HG03060 (cell line): ENCODE results near the gene RBMS1.

ENCODE experiments used
- ATAC-seq: cut with Tn5 transposase; IDR thresholded peaks from one replicate; pipeline ENCODE4 v1.9.1; 2021; ENCODE audit warnings: low read depth, moderate number of reproducible peaks; ENCODE audit not compliant: unreplicated experiment

RBMS1 gene

DNA sequence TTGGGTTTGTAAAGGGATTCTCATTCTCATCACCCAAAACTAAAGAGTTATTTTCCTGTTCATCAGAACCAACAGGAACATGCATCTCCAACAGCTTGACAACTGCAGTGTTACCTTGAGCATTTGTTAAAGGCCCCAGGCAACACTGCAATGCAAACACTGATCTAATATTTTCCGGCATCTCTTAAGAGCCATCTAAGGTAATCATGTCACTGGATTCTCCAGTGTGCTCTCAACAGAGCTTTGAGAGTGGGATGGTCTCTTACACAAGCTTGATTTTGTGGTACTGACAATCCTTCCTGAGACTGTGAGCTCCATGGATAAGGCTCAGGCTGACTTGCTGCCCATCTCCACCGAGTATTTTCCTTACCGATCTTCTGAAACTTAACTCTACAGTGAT, 203.0 kb downstream of the RBMS1 start:
- ATAC-seq = no peak

DNA sequence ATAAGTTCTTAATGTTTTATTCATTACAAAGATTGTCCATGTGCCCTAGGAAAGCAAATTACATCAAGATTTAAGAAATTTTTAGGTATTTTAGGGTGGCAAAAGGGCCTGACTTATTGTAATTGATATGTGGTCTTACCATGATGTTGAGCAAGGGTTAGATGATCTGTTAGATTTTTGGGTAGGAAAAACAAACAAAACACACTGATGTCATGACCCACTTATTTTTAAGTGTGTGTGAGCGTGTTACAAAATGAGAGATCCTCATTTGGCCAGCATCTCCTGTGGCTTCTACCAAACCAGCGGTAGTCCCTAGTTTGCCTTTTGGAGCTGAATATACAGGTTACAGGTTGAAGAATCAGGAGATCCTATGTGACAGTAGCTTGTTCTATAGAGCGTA, 203.8 kb downstream of the RBMS1 start:
- no peak for ATAC-seq

DNA sequence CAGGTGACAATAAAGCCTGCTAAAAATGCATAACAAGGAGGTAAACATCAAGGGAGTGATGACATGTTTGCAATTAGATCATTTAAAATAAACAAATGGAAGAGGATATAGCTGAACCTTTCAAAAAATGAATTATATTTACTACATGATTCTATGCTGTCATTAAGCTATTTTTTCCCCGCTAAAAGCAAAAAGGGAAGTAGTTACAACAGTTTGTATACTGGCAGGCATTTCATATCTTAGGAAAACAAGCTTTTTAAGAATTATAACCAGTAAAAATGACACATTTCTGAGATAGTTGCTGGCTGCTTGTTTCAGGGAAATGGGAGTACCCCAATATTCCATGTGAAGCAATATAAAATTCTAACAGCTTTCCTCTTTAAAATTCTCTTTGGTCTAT, 204.5 kb downstream of the RBMS1 start:
- ATAC-seq = no peak

DNA sequence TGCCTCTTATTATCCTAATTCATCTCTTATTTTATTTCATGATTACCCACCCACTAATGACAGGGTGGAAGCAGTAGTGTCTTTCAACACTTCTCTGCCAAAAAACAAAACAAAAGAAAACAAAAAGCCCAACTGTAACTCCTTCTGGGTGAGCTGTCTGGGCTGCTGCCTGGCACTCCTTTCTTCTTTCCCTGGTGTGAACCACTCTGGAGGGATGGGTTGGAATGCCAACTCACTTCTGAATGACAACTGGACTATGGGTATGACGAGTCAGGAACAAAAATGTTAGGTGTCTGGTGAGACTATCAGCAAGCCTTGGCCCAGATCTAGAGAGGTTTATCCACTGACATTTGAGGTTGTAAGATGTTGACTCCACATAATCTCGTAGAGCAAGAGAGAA, 205.3 kb downstream of the RBMS1 start:
- ATAC-seq = no peak

DNA sequence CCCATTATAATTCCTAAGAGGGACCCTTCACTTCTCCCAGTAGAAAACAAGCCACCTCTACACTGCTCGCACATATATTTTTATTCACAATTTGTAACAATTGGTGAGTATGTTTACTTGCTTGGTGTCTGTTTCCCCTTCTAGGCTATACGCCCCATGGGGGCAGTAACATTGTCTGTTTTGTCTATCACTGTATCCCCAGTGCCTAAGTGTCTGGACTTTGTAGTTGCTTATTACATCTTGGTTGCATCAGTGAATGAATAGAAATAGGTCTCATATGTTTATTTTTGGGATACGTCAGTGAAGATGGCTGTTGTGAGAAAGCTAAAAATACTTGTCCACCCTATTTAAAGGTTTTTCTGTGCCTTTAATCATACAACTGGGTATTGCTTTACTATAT, 206.1 kb downstream of the RBMS1 start:
- ATAC-seq = no peak

DNA sequence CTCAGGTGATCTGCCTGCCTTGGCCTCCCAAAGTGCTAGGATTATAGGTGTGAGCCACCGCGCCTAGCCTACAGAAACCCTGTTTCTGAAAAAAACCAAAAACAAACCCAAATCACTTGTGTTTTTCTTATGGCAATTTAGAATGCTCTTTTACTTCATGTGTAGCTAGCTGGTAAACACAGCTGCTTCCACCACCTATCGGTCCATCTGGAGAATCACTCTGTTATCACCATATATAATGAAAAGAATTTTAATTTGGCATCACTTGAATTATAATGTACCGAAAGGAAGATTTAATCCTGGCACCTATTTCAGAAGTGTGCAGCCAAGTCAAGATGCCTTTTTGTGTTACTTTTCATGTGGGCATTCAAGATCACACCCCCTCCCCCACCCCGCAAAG, 207.1 kb downstream of the RBMS1 start:
- no peak for ATAC-seq

DNA sequence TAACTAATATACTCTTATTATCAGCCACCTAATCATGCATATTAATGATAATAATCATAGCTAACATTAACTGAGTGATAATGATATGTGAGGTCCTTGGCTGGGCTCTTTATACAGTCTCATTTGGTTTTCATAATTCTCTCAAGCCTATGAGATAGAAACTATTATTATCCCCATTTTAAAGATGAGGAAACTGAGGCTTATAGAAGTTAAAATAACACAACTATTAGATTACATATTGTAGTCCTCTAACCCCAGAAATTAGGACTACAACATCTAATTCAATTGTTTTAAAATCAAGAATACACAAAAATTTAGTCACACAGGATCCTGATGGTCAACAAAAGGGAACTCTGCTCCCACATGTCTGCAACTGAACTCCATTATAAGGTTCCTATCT, 209.9 kb downstream of the RBMS1 start:
- no peak for ATAC-seq

DNA sequence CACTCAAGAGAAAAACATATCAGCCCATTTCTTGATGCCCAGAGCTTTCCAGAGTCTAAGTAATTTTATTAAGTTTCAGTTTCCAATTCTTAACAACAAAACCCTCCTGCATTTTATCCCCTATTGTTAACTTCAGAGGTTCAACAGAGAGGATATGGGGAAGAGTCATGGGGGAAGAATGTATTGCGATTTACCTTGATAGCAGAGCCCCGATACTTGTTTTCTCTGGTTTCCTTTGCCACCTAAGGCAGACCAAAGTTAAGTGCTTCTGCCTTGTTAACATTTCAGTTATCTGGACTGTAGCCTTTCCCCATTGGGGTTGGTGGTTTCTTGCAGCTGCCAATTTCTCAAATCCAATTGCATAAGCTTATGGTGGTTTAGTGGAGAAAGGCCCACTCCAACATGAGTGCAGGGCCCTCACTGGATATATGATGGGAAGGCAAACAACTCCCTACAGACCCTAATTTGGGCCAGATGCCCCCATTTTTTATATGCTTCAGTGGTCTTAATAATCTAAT, 211.5 kb downstream of the RBMS1 start:
- no peak for ATAC-seq

DNA sequence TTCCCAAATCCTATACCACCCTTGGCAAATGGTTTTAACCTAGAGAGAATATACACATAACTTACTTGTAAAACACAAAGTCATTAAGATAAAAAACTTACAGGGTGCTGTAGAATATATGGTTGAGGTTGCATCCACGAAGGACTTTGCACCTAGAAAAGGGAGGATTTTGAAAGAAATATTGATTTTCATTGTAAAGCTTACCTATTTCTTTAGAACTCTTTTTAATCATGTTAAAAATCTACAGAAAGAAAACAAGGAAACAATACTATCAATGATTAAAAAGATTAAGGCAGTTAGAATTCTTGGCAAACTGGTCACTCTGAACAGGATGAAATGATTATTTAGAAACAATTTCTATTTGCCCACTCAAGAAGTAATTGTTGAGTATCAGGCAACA, 212.4 kb downstream of the RBMS1 start:
- no peak for ATAC-seq

DNA sequence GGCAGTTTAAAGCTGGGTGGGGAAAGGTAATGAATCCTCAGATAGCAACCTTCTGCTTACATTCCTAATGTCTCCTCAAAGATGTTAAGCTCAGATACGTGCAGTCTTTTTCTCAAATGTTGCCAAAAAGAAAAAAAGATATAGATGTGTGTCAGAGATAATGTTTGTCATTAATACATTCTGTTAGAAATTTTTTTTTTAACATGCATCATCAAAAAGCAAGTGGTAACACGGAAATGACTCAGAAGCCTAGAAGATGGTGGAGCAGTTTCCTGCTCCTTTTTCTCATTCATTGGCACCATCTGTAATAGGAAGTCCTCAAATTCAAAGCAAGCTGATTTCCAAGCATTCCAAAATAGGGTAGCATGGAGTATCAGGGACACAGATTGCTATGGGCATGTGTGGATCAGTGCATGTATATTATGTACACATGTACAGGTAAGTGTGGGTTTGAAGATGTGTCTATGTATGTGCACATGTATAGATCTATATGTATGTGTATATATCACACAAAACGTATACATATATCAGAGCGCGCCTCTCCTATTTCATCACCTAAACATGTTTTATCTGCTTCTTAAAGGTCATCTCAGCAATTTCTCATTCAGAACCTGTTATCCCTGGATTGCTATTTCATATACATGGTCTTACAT, 213.7 kb downstream of the RBMS1 start:
- ATAC-seq = no peak

DNA sequence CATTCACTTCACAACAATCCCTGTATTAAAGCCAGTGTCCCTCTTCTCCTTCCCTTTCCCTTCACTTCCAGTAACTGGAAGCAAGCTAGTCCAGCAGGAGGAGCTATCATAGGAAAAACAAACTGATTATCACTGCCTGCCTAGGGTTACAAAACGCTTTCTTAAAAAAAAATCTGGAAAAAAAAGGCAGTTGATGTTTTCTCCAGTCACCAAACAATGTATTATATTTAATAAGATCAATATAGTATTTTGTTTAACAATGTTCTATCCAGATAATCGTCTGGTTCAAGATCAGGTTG, 214.8 kb downstream of the RBMS1 start:
- ATAC-seq = no peak

DNA sequence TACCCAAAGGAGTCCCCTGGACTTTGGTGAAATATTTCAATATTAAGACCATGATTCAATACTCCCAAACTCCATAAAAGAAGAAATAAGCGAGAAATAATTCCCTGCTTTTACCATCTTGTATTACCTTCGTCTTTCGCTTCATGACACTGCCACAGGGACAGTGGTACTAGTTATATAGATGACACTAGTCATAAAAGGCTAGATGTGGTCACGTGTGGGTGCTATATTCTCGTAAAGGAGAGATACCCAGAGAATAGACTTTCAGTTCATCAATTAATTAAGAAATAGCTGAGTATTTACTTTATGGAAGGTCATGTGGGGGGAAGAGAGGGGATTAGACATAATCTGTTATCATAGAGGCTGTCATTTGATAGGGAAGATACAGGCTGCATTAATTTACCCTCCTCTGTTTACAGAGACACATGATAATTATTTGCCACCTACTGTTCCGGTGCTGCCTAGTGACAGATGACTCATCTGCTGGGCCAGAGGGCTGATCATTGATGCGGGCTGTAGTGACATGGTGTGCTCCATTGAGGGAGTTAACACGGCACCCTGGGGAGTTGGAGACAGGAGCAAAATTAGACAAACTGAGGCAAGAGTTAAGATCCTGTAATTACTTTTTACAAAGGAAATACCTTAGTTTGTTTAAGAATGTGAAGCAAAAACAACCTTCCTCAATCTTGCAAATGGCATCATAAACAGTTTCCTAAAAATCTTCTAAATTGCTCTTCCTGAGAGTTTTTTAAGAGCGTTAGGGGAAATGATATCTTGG, 215.3 kb downstream of the RBMS1 start:
- peak; percentile 76 for ATAC-seq

DNA sequence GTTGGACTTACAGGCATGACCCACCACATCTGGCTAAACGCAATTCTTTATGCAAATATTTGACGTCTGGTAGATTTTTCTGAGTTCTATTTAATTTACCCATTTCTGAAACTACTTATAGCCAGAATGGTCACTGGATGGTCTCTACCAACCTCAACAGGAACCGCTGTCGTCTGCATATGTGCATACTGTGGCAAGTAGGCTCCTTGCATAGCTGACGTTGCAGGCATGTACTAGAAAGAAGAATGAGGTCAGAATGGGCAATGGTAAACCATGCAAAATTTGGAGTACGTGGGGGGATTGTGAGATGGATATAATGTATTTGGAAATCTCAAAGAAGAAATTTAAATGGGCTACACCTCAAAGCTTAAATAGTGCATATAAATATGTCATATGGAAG, 216.5 kb downstream of the RBMS1 start:
- no peak for ATAC-seq

DNA sequence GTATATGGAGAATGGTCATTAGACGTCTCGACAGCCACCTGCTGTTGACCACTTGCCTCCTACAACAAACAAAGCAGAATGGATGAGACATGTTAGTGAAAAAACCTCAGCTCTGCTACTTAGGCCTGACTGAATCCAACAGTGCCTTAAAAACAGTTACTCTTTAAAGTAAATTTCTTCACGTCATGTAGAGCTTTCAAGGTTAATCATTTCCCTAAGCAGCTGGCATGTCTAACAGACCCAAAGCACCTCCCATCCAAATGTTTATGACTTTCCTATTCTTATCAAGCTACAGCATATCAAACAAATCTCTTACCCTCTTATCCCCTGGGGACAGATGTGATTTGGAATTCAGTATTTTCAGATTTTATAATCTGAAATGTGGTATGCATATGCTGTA, 218.0 kb downstream of the RBMS1 start:
- ATAC-seq = no peak

DNA sequence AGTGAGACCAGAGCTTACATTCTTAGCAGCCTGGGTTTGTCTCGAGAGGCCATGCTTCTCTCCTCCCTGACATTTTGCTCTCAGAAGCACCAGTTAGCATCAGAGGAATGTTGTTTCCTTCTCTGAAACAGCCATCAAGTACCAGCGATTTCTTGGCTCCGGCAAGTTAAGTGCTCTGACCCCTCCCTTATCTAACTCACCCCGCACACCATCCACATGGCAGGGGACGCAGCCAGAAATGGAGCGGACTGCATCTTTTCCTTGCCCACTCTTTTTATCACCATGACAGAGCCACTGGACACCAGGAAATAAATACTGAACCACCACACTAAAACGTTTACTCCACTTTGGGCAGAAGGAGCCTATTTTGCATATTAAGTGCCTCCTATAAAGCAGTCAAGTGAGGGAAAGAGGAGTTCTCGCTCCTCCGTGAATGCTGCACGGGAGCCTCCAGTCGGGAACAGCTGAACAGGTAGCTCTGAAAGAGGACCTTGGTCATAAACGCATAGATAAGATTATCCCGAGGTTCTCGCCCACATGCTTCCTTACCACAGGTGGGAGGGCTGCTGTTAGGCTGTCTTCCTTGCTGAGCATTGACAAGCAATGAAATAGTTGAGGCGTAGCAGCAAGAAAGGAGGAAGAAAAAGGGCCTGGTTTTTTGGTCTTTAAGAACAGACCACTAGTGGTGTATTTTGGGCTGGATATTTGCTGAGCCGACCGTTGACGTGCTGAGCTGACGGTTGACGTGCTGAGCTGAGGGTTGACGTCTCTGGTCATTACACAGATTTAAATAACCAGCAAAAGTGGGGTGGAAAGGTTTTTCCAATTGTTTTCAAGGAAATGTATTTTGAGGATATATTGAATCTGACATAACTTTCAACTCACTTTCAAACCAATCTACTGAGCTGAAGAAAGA, 222.2 kb downstream of the RBMS1 start:
- no peak for ATAC-seq

DNA sequence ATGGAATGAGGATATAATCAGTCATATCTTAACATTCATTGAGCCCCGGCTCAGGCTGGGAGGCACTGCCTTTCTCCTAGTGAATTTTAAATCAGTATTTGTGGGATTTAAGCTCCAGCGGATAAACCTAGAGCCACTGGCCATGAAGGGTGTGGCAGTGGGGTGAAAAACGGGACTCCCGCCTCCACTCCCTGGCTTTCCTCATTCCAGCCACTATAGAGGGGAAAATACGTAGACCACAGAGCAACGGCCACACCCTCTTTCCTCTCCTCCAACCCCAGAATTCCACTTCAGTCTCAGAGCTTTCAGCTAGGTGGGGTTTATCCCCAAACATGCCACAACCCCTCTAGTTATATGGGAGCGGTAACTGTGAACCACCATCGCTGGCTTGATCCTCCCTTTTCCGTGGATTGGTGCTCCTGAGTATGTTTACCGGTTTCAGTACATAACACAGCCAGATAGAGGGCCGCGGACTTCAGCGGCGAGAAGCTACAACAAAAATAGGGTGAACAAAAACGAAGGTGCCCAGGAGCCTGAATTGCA, 223.0 kb downstream of the RBMS1 start:
- ATAC-seq = no peak

DNA sequence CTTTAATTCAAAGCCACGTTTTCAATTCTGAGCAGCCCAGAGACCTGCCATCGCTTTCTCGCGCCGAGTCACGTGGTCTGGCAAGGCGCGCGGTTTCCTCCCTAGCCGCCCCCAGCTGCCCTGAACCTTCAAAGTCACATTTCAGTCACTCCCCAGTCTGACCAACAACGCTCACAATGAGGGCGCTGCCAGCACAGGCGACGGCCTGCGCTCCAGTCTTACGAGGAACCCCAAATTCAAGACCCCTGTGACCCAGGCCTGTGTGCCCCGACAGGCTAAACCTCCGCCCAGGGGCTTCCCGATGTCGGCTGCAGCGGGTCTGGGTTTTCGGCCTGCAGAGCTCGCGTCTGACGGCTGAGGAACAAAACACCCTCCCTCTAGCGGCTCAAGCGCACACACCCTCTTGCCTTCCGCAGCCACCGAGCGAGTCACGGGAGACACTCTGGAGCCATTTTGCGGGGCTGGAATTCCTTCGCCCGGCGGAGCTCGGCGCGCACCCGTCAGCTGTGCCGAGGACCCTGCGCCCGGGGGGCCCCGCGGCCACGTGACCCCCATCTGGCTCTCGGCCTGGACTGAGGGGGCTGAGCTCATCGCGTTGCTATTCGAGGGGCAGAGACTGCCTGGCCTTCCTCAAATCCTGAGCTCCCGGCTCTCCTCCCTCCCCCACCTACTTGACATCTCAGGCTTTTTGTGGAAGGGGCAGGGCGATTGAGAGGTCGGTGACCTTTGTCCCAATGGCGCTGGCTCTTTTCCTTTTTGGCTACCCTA, 223.6 kb downstream of the RBMS1 start:
- peak; percentile 68 for ATAC-seq

DNA sequence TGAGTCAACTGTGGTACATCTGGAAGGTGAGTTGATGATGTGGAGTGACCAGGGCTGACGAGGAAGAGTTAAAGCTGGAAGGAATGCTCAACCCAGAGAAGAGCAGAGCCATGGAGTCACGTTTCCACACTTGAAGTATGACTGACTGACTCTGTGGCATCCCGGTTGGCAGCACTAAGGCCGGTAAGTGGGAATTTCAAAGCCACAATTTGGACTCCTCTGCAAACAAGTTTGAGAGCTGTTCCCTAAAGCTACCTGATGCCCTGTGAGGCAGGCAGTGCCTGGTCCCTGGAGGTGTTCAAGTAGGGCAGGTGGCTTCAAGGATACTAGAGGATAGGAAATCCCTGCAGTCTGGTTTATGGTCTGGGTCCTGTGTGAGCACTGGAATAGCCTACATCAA, 224.2 kb downstream of the RBMS1 start:
- ATAC-seq = no peak

DNA sequence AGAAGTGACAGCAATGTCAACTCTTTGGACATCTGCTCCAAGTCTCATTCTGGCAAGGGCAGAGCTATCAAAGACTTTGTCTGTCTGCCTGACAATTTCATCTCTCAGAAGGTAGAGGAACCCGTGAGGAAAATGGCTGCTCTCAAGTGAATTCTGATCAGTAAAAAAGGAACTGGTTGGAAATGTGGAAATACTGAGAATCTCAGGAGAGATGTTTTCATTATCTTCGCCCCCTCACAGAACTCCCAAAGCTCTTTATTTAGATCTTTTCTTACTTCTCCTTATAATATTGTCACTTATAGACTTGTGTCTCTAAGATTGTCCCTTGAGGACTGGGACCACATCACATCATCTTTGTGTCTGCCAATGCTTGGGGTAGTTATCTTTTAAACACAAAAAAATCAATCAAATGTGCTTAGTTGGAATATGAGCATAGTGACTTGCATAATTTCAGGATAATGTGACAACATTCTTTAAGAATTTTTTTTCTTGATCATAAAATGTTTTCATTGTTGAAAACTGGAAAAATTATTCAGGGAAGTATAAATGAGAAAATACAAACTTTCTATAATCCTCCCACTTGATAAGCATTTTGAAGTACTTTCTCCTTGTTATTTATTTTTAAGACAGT, 225.3 kb downstream of the RBMS1 start:
- ATAC-seq = no peak

DNA sequence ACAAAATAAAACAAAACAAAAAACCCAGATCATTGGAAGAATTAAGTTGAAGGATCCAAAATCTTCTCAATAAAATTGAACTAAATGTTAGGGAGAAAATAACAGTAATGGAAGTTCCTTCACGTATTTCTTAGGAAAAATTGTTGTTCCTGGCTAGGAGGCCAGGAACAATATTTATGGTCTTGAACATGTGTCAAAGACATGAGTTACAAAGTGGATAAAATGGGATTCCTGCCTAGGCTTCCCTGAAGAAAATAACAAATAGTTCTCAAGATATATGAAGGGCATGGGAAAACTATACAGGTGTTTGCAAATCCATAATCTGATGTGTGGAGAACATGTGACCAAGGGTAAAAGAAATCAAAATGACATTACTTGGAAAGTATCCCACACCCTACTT, 225.9 kb downstream of the RBMS1 start:
- ATAC-seq = no peak
